Astrocyte (in vitro differentiated cells and primary cell): ENCODE data around the gene TRIP12. TPM values are rescaled to one million over a fixed set of nuclear protein-coding genes. Genes with fewer than 3 reads are reported as not detected.
"Not testable (repeated sequence)": the region's sequence is repeated elsewhere in the genome, so short reads cannot be mapped to it uniquely, and the experiment has no call there.

Source experiments
- DNase-seq: peaks from one replicate; pipeline ENCODE4 v3.0.0-alpha.2; 2010; ENCODE audit warnings: low read depth
- FAIRE-seq: peaks from 2 replicates; lab custom pipeline; 2011; peaks lifted over from hg19 to GRCh38; lab: Jason Lieb, UNC
- H2AFZ ChIP-seq: 2 replicates; pipeline ENCODE4 v1.6.0; 2012; ENCODE audit warnings: low read depth, low read length, inconsistent platforms
- H3K27ac ChIP-seq: 2 replicates; pipeline ENCODE4 v1.5.1; 2011; ENCODE audit warnings: low read depth, low read length, inconsistent platforms
- H3K27me3 ChIP-seq: 2 replicates; pipeline ENCODE4 v1.6.0; 2011; ENCODE audit warnings: low read length, inconsistent platforms; ENCODE audit not compliant: insufficient read depth
- H3K36me3 ChIP-seq: 2 replicates; pipeline ENCODE4 v1.5.1; 2011; ENCODE audit warnings: low read length, inconsistent platforms; ENCODE audit not compliant: insufficient read depth
- H3K4me1 ChIP-seq: 2 replicates; pipeline ENCODE4 v1.5.1; 2011; ENCODE audit warnings: low read length, inconsistent platforms; ENCODE audit not compliant: insufficient read depth
- H3K4me2 ChIP-seq: 2 replicates; pipeline ENCODE4 v1.6.0; 2012; ENCODE audit warnings: low read length, inconsistent platforms
- H3K4me3 ChIP-seq: 2 replicates; pipeline ENCODE4 v1.5.1; 2011; ENCODE audit warnings: low read depth, mild to moderate bottlenecking, low read length, inconsistent platforms; ENCODE audit not compliant: insufficient read depth
- H3K79me2 ChIP-seq: 2 replicates; pipeline ENCODE4 v1.6.0; 2012; ENCODE audit warnings: mild to moderate bottlenecking, low read length, inconsistent platforms; ENCODE audit not compliant: insufficient read depth
- H3K9ac ChIP-seq: 2 replicates; pipeline ENCODE4 v1.6.0; 2012; ENCODE audit warnings: mild to moderate bottlenecking, low read length, inconsistent platforms
- H3K9me3 ChIP-seq: 2 replicates; pipeline ENCODE4 v1.5.1; 2012; ENCODE audit warnings: low read depth, mild to moderate bottlenecking, low read length, inconsistent platforms; ENCODE audit not compliant: insufficient read depth
- H4K20me1 ChIP-seq: 2 replicates; pipeline ENCODE4 v1.6.0; 2012; ENCODE audit warnings: low read length, inconsistent platforms; ENCODE audit not compliant: insufficient read depth
- H3K27ac Mint-ChIP-seq: one replicate; pipeline ENCODE4 v1.8.0; 2021; ENCODE audit warnings: mild to moderate bottlenecking, mixed read lengths; ENCODE audit not compliant: unreplicated experiment
- H3K27me3 Mint-ChIP-seq: one replicate; pipeline ENCODE4 v1.8.0; 2021; ENCODE audit warnings: low read depth, mixed read lengths; ENCODE audit not compliant: unreplicated experiment
- H3K36me3 Mint-ChIP-seq: one replicate; pipeline ENCODE4 v1.8.0; 2021; ENCODE audit warnings: low read depth, mixed read lengths; ENCODE audit not compliant: unreplicated experiment
- H3K4me1 Mint-ChIP-seq: one replicate; pipeline ENCODE4 v1.8.0; 2021; ENCODE audit warnings: low read depth, mixed read lengths; ENCODE audit not compliant: unreplicated experiment
- H3K4me3 Mint-ChIP-seq: one replicate; pipeline ENCODE4 v1.8.0; 2021; ENCODE audit warnings: mild to moderate bottlenecking, moderate library complexity, mixed read lengths; ENCODE audit not compliant: unreplicated experiment
- H3K9me3 Mint-ChIP-seq: one replicate; pipeline ENCODE4 v1.8.0; 2021; ENCODE audit warnings: mild to moderate bottlenecking, mixed read lengths; ENCODE audit not compliant: unreplicated experiment
- CTCF ChIP-seq: IDR thresholded peaks from 2 replicates; pipeline ENCODE4 v1.5.1; 2011; ENCODE audit warnings: low read depth, mild to moderate bottlenecking, inconsistent platforms, low read length, moderate library complexity; ENCODE audit not compliant: insufficient read depth
- EZH2 ChIP-seq: IDR thresholded peaks from 2 replicates; pipeline ENCODE4 v1.6.1; 2012; ENCODE audit warnings: mild to moderate bottlenecking, low read length, inconsistent platforms; ENCODE audit not compliant: insufficient read depth
- total RNA-seq: library from RNA; stranded (reverse); gene quantifications from 2 replicates; pipeline ENCODE4 v1.2.1, GENCODE V29; 2021

TRIP12 gene
- total RNA-seq, 1 donor from 2014 or later = 379 TPM

- peaks cover 2% of the 10 kb centered on the region for H3K9me3 Mint-ChIP-seq
- no peaks in the 10 kb centered on the region for H3K4me1 Mint-ChIP-seq
- no peaks in the 10 kb centered on the region for H3K79me2 ChIP-seq
- no peak overlapping the region for H3K27ac Mint-ChIP-seq
- no peaks in the 10 kb centered on the region for H3K4me1 ChIP-seq
- no peak overlapping the region for H3K4me2 ChIP-seq
- H3K36me3 ChIP-seq = no peaks in the 10 kb centered on the region
- no peaks in the 10 kb centered on the region for H3K27me3 Mint-ChIP-seq
- H3K27me3 ChIP-seq = no peaks in the 10 kb centered on the region
- H3K36me3 Mint-ChIP-seq = no peaks in the 10 kb centered on the region
- H3K27ac ChIP-seq = no peak overlapping the region
- no peak overlapping the region for H3K4me3 Mint-ChIP-seq
- no peak for DNase-seq
- H2AFZ ChIP-seq = no peak overlapping the region
- H3K4me3 ChIP-seq = no peak overlapping the region
- no peaks in the 10 kb centered on the region for H3K9me3 ChIP-seq
- H3K9ac ChIP-seq = no peak overlapping the region
- TF ChIP-seq EZH2 = no peak
- TF ChIP-seq CTCF = no peak
- H4K20me1 ChIP-seq = no peaks in the 10 kb centered on the region
- no peak for FAIRE-seq
Measured at GRCh38 chr2:229969921-229970320, 48.1 kb upstream of the TRIP12 start.

DNA sequence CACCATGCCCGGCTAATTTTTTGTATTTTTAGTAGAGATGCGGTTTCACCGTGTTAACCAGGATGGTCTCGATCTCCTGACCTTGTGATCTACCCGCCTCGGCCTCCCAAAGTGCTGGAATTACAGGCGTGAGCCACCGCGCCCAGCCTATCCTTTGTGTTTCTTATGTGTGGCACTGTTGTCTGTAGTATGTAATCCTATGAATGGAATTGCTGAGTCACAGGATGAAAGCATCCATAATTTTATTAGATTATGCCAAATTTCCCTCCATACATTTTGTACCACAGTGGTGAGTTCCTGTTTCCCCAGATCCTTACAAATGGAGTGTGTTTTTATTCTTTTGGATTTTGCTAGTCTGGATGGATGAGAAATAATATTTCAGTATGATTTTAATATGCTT, 41.8 kb upstream of the TRIP12 start:
- H3K4me3 ChIP-seq, H3K36me3 ChIP-seq, H3K9me3 Mint-ChIP-seq, H3K4me2 ChIP-seq, H3K27me3 Mint-ChIP-seq, DNase-seq, H3K27ac Mint-ChIP-seq, H3K27ac ChIP-seq, H3K9ac ChIP-seq, H3K4me3 Mint-ChIP-seq, H2AFZ ChIP-seq, FAIRE-seq, H3K4me1 ChIP-seq, H3K36me3 Mint-ChIP-seq, H4K20me1 ChIP-seq, H3K79me2 ChIP-seq, H3K9me3 ChIP-seq, H3K27me3 ChIP-seq, H3K4me1 Mint-ChIP-seq: not testable (repeated sequence)

- TF ChIP-seq CTCF (no peak), EZH2 (no peak)
- FAIRE-seq (no peak), DNase-seq (no peak)
- Histone ChIP-seq H3K27ac (no peak overlapping the region), H3K4me1 (no peaks in the 10 kb centered on the region), H3K4me2 (no peak overlapping the region), H2AFZ (no peak overlapping the region), H3K36me3 (no peaks in the 10 kb centered on the region), H3K4me3 (no peak overlapping the region), H3K79me2 (no peaks in the 10 kb centered on the region), H3K9me3 (no peaks in the 10 kb centered on the region), H4K20me1 (no peaks in the 10 kb centered on the region), H3K27me3 (no peaks in the 10 kb centered on the region), H3K9ac (no peak overlapping the region)
- Mint-ChIP-seq H3K4me1 (no peaks in the 10 kb centered on the region), H3K36me3 (no peaks in the 10 kb centered on the region), H3K9me3 (no peaks in the 10 kb centered on the region), H3K4me3 (no peak overlapping the region), H3K27ac (no peak overlapping the region), H3K27me3 (no peaks in the 10 kb centered on the region)
Measured at GRCh38 chr2:229956491-229956890, 34.7 kb upstream of the TRIP12 start.
